Measurements from ENCODE around the gene CCDC93. TPM values are rescaled to one million over a fixed set of nuclear protein-coding genes. Genes with fewer than 3 reads are reported as not detected.

CCDC93 gene
- total RNA-seq, 1 experiment from 2014 or later = 18.7 TPM

DNA sequence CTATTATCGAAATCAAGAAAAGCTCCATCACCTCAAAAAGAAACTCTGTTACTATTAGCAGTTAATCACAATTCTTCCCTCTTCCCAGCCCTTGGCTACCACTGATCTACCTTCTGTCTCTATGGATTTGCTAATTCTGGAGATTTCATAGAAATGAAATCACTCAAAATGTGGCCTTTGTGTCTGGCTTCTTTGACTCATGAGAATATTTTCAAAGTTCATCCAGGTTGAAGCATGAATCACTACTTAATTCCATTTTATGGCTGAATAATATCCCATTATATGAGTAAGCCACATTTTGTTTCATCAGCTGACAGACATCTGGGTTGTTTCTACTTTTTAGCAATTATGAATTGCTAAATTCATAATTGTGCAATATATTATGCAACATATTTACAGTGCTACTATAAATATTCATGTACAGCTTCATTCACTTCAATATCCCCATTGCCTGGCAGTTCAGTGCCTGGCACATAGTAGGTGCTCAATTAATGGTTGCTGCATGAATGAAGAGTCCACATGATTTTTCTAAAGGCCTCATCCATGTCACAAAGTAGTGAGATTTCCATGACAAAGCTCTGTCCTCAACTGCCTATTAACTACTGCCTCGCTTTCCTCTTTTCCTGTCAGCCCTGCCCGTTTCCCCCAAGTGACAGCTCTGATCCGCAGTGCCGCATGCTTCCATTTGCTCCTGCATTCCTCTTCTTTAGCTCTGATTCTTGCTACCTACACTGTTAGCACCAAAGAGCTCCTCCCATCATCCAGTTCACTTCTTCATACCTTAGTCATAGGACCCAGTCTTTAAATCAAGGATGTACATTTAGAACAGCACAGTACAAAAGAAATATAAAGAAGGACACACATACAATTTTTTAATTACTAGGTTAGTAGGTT is 32.8 kb downstream of the CCDC93 start:
- H3K9me2 ChIP-seq (ENCODE audit: insufficient read depth) = no peaks in the 10 kb centered on the region
- no peaks in the 10 kb centered on the region for H3K27me3 ChIP-seq (ENCODE audit: insufficient read depth, low read length)
- H4K20me1 ChIP-seq (ENCODE audit: insufficient read depth) = no peaks in the 10 kb centered on the region
- no peaks in the 10 kb centered on the region for H3K9me3 ChIP-seq (ENCODE audit: control insufficient read depth in 1 of 2, insufficient read depth in 1 of 2, low read depth in 1 of 2, low read length in 2 of 2)
- no peak overlapping the region for H3K4me2 ChIP-seq (ENCODE audit: low read length)
- no peak overlapping the region for H3K4me3 ChIP-seq (replicated peaks in 1 of 2; ENCODE audit: low read depth in 1 of 2, low read length in 2 of 2)
- ChIA-PET POLR2A (no interaction called here), CTCF (no interaction called here), RAD21 (ENCODE audit: low non-redundant PET in 1 of 2, low total read pairs in 2 of 2, uncharacterized antibody in 2 of 2, unreplicated experiment in 2 of 2) (no interaction called here)
- no peaks in the 10 kb centered on the region; a peak in 1 of 4 replicates for H3K4me1 ChIP-seq (ENCODE audit: control insufficient read depth in 1 of 2, insufficient read depth in 2 of 2, low read length in 2 of 2)
- no peaks in the 10 kb centered on the region; the same call in 1 of the 2 replicates for H3K79me2 ChIP-seq (ENCODE audit: insufficient read depth, low read length)
- intact Hi-C loops (cut with micrococcal nuclease) = no loop called here
- peaks cover 0 to 2% of the 10 kb centered on the region in 2 experiments; a peak in 1 of 4 replicates for H3K36me3 ChIP-seq (ENCODE audit: control insufficient read depth in 1 of 2, insufficient read depth in 2 of 2, low read length in 2 of 2)
- TF ChIP-seq JUND (IDR thresholded peaks at IDR 0.05) (no peak), EZH2 (IDR thresholded peaks at IDR 0.05) (no peak), CBX3 (IDR thresholded peaks at IDR 0.05; ENCODE audit: low read depth) (no peak), POLR2A (IDR thresholded peaks at IDR 0.05; ENCODE audit: borderline replicate concordance, extremely low read depth, insufficient read depth, insufficient read length) (no peak), CEBPB (IDR thresholded peaks at IDR 0.05; ENCODE audit: low read depth) (no peak), SIN3A (IDR thresholded peaks at IDR 0.05; ENCODE audit: low read depth) (no peak), YY1 (IDR thresholded peaks at IDR 0.05; ENCODE audit: extremely low read depth, insufficient replicate concordance, low read depth, low read length) (no peak), FOSL1 (IDR thresholded peaks at IDR 0.05; ENCODE audit: low read depth) (no peak), TCF7L2 (IDR thresholded peaks at IDR 0.05; ENCODE audit: borderline replicate concordance, extremely low read depth, insufficient read depth, insufficient read length) (no peak), ZFX (IDR thresholded peaks at IDR 0.05) (no peak), EGR1 (IDR thresholded peaks at IDR 0.05; ENCODE audit: low read depth) (no peak), SRF (IDR thresholded peaks at IDR 0.05; ENCODE audit: low read depth) (no peak), RAD21 (IDR thresholded peaks at IDR 0.05; ENCODE audit: low read depth) (no peak), ZNF274 (IDR thresholded peaks at IDR 0.05; ENCODE audit: low read depth, low read length) (no peak), POLR2AphosphoS5 (IDR thresholded peaks at IDR 0.05; ENCODE audit: low read depth, low read length) (no peak)
- TF ChIP-seq, protein P1, sequence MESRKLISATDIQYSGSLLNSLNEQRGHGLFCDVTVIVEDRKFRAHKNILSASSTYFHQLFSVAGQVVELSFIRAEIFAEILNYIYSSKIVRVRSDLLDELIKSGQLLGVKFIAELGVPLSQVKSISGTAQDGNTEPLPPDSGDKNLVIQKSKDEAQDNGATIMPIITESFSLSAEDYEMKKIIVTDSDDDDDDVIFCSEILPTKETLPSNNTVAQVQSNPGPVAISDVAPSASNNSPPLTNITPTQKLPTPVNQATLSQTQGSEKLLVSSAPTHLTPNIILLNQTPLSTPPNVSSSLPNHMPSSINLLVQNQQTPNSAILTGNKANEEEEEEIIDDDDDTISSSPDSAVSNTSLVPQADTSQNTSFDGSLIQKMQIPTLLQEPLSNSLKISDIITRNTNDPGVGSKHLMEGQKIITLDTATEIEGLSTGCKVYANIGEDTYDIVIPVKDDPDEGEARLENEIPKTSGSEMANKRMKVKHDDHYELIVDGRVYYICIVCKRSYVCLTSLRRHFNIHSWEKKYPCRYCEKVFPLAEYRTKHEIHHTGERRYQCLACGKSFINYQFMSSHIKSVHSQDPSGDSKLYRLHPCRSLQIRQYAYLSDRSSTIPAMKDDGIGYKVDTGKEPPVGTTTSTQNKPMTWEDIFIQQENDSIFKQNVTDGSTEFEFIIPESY (IDR thresholded peaks at IDR 0.05; ENCODE audit: extremely low read depth, insufficient replicate concordance, low read length) = no peak
- TF ChIP-seq, protein P2, sequence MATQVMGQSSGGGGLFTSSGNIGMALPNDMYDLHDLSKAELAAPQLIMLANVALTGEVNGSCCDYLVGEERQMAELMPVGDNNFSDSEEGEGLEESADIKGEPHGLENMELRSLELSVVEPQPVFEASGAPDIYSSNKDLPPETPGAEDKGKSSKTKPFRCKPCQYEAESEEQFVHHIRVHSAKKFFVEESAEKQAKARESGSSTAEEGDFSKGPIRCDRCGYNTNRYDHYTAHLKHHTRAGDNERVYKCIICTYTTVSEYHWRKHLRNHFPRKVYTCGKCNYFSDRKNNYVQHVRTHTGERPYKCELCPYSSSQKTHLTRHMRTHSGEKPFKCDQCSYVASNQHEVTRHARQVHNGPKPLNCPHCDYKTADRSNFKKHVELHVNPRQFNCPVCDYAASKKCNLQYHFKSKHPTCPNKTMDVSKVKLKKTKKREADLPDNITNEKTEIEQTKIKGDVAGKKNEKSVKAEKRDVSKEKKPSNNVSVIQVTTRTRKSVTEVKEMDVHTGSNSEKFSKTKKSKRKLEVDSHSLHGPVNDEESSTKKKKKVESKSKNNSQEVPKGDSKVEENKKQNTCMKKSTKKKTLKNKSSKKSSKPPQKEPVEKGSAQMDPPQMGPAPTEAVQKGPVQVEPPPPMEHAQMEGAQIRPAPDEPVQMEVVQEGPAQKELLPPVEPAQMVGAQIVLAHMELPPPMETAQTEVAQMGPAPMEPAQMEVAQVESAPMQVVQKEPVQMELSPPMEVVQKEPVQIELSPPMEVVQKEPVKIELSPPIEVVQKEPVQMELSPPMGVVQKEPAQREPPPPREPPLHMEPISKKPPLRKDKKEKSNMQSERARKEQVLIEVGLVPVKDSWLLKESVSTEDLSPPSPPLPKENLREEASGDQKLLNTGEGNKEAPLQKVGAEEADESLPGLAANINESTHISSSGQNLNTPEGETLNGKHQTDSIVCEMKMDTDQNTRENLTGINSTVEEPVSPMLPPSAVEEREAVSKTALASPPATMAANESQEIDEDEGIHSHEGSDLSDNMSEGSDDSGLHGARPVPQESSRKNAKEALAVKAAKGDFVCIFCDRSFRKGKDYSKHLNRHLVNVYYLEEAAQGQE (IDR thresholded peaks at IDR 0.05; ENCODE audit: low read depth) = no peak
- TF ChIP-seq, protein P3, sequence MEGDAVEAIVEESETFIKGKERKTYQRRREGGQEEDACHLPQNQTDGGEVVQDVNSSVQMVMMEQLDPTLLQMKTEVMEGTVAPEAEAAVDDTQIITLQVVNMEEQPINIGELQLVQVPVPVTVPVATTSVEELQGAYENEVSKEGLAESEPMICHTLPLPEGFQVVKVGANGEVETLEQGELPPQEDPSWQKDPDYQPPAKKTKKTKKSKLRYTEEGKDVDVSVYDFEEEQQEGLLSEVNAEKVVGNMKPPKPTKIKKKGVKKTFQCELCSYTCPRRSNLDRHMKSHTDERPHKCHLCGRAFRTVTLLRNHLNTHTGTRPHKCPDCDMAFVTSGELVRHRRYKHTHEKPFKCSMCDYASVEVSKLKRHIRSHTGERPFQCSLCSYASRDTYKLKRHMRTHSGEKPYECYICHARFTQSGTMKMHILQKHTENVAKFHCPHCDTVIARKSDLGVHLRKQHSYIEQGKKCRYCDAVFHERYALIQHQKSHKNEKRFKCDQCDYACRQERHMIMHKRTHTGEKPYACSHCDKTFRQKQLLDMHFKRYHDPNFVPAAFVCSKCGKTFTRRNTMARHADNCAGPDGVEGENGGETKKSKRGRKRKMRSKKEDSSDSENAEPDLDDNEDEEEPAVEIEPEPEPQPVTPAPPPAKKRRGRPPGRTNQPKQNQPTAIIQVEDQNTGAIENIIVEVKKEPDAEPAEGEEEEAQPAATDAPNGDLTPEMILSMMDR (IDR thresholded peaks at IDR 0.05 in 2 of 3, conservative IDR thresholded peaks at IDR 0.05 in 1 of 3; ENCODE audit: borderline replicate concordance in 1 of 3, insufficient read depth in 1 of 3, low read depth in 2 of 3, low read length in 2 of 3) = no peak
- TF ChIP-seq, protein P4, sequence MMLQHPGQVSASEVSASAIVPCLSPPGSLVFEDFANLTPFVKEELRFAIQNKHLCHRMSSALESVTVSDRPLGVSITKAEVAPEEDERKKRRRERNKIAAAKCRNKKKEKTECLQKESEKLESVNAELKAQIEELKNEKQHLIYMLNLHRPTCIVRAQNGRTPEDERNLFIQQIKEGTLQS (IDR thresholded peaks at IDR 0.05) = no peak
- TF ChIP-seq, protein P5, sequence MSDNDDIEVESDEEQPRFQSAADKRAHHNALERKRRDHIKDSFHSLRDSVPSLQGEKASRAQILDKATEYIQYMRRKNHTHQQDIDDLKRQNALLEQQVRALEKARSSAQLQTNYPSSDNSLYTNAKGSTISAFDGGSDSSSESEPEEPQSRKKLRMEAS (IDR thresholded peaks at IDR 0.05) = no peak
- DNase-seq (ENCODE audit: low read depth, low spot score) (no peak), ATAC-seq (no peak)
- H3K27ac ChIP-seq (ENCODE audit: low read depth, low read length) = no peak overlapping the region
- no TSS peak for BruUV-seq (replicated peaks)
- no peak overlapping the region for H2AFZ ChIP-seq (ENCODE audit: low read depth, low read length, poor library complexity, severe bottlenecking)
- no peak overlapping the region for H3K9ac ChIP-seq (ENCODE audit: low read length)
